Measurements from ENCODE around the gene GABRQ.

- no peak for TF ChIP-seq CTCF (conservative IDR thresholded peaks at IDR 0.05; ENCODE audit: low read length)
- no peak for TF ChIP-seq EZH2phosphoT487 (IDR thresholded peaks at IDR 0.05; ENCODE audit: borderline replicate concordance, low read depth, low read length)
Observed at GRCh38 chrX:152646961-152647360, 9.3 kb downstream of the GABRQ start.

All from OCI-LY7 (cell line).